Lower lobe of right lung (tissue), 2 donors: Measurements from ENCODE around the gene NUDT4B. TPM values are rescaled to one million over a fixed set of nuclear protein-coding genes. Genes with fewer than 3 reads are reported as not detected.
"Not testable (repeated sequence)": the region's sequence is repeated elsewhere in the genome, so short reads cannot be mapped to it uniquely, and the experiment has no call there.

Experiments
- ATAC-seq, 2 donors: fragments of 200-7000 bp; cut with Tn5 transposase; one replicate each; pipeline ENCODE4 v1.9.1; 2020 to 2022; ENCODE audit warnings: mild to moderate bottlenecking in 2 of 2, moderate library complexity in 2 of 2
- DNase-seq: peaks from one replicate; pipeline ENCODE4 v3.0.0-alpha.2; 2020
- H3K27ac ChIP-seq: fragments of 200-600 bp; one replicate; pipeline ENCODE4 v1.8.0; 2022
- H3K27me3 ChIP-seq: fragments of 200-600 bp; one replicate; pipeline ENCODE4 v1.8.0; 2022; ENCODE audit warnings: low read depth
- H3K36me3 ChIP-seq: fragments of 200-600 bp; one replicate; pipeline ENCODE4 v1.8.0; 2022; ENCODE audit warnings: mild to moderate bottlenecking
- H3K4me1 ChIP-seq: fragments of 200-600 bp; one replicate; pipeline ENCODE4 v1.8.0; 2022
- H3K4me3 ChIP-seq: fragments of 200-600 bp; one replicate; pipeline ENCODE4 v1.8.0; 2022; ENCODE audit warnings: mild to moderate bottlenecking
- H3K9me3 ChIP-seq: fragments of 200-600 bp; one replicate; pipeline ENCODE4 v1.8.0; 2022
- intact Hi-C: fragments of 100-400 bp; cut with DNase I; formaldehyde crosslinking; loops from one replicate; pipeline ENCODE4 v1.11.0; 2022
- total RNA-seq: library from RNA; stranded (reverse); fragmentation: NEBNext Ultra II Directional; extraction: Animal tissue kit (Norgen Biotek cat#: 25700); gene quantifications from one replicate; pipeline ENCODE4 v1.2.1, GENCODE V29; 2021
- donor health status: DM: no; HTN: yes; CAD: no; lungs with severe emphysema.

The NUDT4B gene
- total RNA-seq, 1 donor from 2014 or later = not detected

- H3K9me3 ChIP-seq, intact Hi-C loops, H3K4me1 ChIP-seq, H3K36me3 ChIP-seq, H3K27me3 ChIP-seq, ATAC-seq, DNase-seq, H3K4me3 ChIP-seq, H3K27ac ChIP-seq: not testable (repeated sequence)
Measured at GRCh38 chr1:148793762-148794332, 45.3 kb downstream of the NUDT4B start.

Other genes with a start within 250 kb of the NUDT4B start
- 18.7 TPM for gene NBPF14, start 152.8 kb upstream of the NUDT4B start, total RNA-seq
- 153 TPM for gene PDE4DIP, start 95.7 kb downstream of the NUDT4B start, total RNA-seq